HG03575 (cell line): ENCODE measurements around the gene PRPF40B.
"Not testable (repeated sequence)": the region's sequence is repeated elsewhere in the genome, so short reads cannot be mapped to it uniquely, and the experiment has no call there.

Experiments used
- ATAC-seq: cut with Tn5 transposase; IDR thresholded peaks from one replicate; pipeline ENCODE4 v1.9.1; 2021; ENCODE audit not compliant: unreplicated experiment, insufficient number of reproducible peaks, low FRiP score; ENCODE audit errors: extremely low read depth

PRPF40B gene

GRCh38 chr12:49605539-49605938 is 17.8 kb upstream of the PRPF40B start, which contains the start of gene FAM186B:
FAM186B (minus strand) TSS chr12:49605639; CDS start chr12:49605477, 162 bp downstream.
- ATAC-seq, result not testable (repeated sequence)

- ATAC-seq, result no peak
Measured at GRCh38 chr12:49609059-49609874, 14.1 kb upstream of the PRPF40B start.

- no peak for ATAC-seq
Measured at GRCh38 chr12:49609875-49610154, 13.5 kb upstream of the PRPF40B start.

- not testable (repeated sequence) for ATAC-seq
Measured at GRCh38 chr12:49610785-49611184, 12.6 kb upstream of the PRPF40B start.

GRCh38 chr12:49612210-49612609 is 11.2 kb upstream of the PRPF40B start:
- ATAC-seq, result no peak

- no peak for ATAC-seq
Measured at GRCh38 chr12:49615725-49616124, 7.6 kb upstream of the PRPF40B start.

GRCh38 chr12:49616533-49617219 is 6.7 kb upstream of the PRPF40B start:
- no peak for ATAC-seq

- no peak for ATAC-seq
Measured at GRCh38 chr12:49618576-49618975, 4.8 kb upstream of the PRPF40B start.

- no peak for ATAC-seq
Measured at GRCh38 chr12:49619286-49619685, 4.1 kb upstream of the PRPF40B start.

- no peak for ATAC-seq
Measured at GRCh38 chr12:49621651-49622500, 1.5 kb upstream of the PRPF40B start.

- no peak for ATAC-seq
Measured at GRCh38 chr12:49622501-49623141, 740 bp upstream of the PRPF40B start.

GRCh38 chr12:49624921-49625577 is 1.7 kb downstream of the PRPF40B start:
- no peak for ATAC-seq

- no peak for ATAC-seq
Measured at GRCh38 chr12:49626169-49626835, 2.9 kb downstream of the PRPF40B start.

- ATAC-seq, result no peak
Measured at GRCh38 chr12:49626836-49627235, 3.5 kb downstream of the PRPF40B start.

GRCh38 chr12:49627752-49628360 is 4.5 kb downstream of the PRPF40B start:
- ATAC-seq, result no peak

- no peak for ATAC-seq
Measured at GRCh38 chr12:49631336-49631907, 8.1 kb downstream of the PRPF40B start.

GRCh38 chr12:49632401-49632800 is 9.0 kb downstream of the PRPF40B start:
- ATAC-seq, result no peak
